ENCODE results near the gene KCNMB4. TPM values are rescaled to one million over a fixed set of nuclear protein-coding genes. Genes with fewer than 3 reads are reported as not detected.

Gene KCNMB4
- total RNA-seq, 1 experiment from 2014 or later: 0.13 TPM

DNA sequence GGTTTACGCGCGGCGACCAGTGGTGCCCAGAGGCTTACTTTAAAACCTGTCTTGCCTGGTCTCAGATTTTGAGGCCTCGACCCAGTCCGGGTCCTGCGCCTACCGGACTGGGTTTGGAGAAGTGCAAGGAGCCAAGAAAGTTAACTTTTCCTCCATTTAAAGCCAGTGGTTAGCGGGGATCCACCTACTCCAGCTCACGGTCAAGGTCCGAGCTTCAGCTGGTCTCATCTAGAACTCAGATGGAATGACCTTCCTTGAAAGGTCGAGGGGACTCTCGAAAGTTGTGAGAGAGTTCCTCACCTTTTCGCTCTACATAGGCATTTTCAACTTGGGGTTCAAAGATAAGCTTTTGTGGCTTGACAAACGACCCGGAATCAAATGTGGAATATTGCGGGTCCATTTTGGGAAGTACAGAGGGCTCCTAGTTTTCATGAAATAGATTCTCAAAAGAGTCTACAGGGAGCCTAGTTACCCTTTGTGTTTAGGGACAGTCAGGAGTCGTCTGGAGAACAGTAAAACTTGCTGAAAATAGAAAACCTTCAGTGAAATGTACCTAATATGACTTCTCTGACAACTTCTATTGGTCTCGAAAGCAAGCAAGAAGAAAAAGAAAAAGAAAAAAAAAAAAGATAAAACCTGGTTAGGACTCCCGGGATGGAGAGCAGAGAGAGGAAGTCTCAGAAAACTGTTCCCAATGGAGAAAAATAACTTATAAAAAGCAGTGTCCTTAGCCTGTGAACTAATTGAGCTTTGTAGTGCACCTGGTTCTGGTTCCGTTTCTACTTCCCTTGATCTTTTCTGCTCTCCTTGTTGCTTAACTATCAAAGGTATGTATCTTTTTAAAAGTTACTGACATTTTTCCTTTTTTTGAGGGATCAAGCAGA is 1.4 kb downstream of the KCNMB4 start:
- ChIA-PET POLR2A (interaction anchor here (0.7 kb wide), 1 partner anchor 83 kb away, joined by 5 read pairs; no protein-coding TSS in a partner anchor), CTCF (interaction anchor here (0.7 kb wide), 1 partner anchor 272 kb away, joined by 3 read pairs; no protein-coding TSS in a partner anchor)
- TF ChIP-seq, protein P1, sequence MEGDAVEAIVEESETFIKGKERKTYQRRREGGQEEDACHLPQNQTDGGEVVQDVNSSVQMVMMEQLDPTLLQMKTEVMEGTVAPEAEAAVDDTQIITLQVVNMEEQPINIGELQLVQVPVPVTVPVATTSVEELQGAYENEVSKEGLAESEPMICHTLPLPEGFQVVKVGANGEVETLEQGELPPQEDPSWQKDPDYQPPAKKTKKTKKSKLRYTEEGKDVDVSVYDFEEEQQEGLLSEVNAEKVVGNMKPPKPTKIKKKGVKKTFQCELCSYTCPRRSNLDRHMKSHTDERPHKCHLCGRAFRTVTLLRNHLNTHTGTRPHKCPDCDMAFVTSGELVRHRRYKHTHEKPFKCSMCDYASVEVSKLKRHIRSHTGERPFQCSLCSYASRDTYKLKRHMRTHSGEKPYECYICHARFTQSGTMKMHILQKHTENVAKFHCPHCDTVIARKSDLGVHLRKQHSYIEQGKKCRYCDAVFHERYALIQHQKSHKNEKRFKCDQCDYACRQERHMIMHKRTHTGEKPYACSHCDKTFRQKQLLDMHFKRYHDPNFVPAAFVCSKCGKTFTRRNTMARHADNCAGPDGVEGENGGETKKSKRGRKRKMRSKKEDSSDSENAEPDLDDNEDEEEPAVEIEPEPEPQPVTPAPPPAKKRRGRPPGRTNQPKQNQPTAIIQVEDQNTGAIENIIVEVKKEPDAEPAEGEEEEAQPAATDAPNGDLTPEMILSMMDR (IDR thresholded peaks at IDR 0.05): no peak
- TF ChIP-seq, protein P2, sequence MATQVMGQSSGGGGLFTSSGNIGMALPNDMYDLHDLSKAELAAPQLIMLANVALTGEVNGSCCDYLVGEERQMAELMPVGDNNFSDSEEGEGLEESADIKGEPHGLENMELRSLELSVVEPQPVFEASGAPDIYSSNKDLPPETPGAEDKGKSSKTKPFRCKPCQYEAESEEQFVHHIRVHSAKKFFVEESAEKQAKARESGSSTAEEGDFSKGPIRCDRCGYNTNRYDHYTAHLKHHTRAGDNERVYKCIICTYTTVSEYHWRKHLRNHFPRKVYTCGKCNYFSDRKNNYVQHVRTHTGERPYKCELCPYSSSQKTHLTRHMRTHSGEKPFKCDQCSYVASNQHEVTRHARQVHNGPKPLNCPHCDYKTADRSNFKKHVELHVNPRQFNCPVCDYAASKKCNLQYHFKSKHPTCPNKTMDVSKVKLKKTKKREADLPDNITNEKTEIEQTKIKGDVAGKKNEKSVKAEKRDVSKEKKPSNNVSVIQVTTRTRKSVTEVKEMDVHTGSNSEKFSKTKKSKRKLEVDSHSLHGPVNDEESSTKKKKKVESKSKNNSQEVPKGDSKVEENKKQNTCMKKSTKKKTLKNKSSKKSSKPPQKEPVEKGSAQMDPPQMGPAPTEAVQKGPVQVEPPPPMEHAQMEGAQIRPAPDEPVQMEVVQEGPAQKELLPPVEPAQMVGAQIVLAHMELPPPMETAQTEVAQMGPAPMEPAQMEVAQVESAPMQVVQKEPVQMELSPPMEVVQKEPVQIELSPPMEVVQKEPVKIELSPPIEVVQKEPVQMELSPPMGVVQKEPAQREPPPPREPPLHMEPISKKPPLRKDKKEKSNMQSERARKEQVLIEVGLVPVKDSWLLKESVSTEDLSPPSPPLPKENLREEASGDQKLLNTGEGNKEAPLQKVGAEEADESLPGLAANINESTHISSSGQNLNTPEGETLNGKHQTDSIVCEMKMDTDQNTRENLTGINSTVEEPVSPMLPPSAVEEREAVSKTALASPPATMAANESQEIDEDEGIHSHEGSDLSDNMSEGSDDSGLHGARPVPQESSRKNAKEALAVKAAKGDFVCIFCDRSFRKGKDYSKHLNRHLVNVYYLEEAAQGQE (IDR thresholded peaks at IDR 0.05; ENCODE audit: insufficient read depth in 1 of 2, low read depth in 2 of 2, low read length in 1 of 2): no peak
- TF ChIP-seq SIN3A (IDR thresholded peaks at IDR 0.05; ENCODE audit: borderline replicate concordance, insufficient read depth, low read depth, low read length) (no peak), POLR2AphosphoS5 (IDR thresholded peaks at IDR 0.05; ENCODE audit: low read depth, low read length) (no peak), TCF7L2 (IDR thresholded peaks at IDR 0.05; ENCODE audit: low read depth, low read length) (no peak)
- Histone ChIP-seq H3K9me3 (ENCODE audit: control insufficient read depth, insufficient read depth, low read depth, low read length) (no peaks in the 10 kb centered on the region), H3K27ac (ENCODE audit: low read length) (no peak overlapping the region), H3K27me3 (ENCODE audit: control insufficient read depth, insufficient read depth, low read length) (peaks cover 37% of the 10 kb centered on the region), H3K4me3 (ENCODE audit: low read depth in 2 of 2, low read length in 2 of 2) (peak overlapping the region; percentile 52 to 55), H3K4me1 (ENCODE audit: control insufficient read depth, insufficient read depth, low read length) (no peaks in the 10 kb centered on the region), H3K36me3 (ENCODE audit: control insufficient read depth, insufficient read depth, low read length) (no peaks in the 10 kb centered on the region; the same call in 1 of the 2 replicates)
- ATAC-seq (no peak), DNase-seq (ENCODE audit: low read depth, low spot score) (no peak)
- in situ Hi-C loops (cut with HindIII; ENCODE audit: low pct_unique_long_range_greater_than_20kb, low sequenced_read_pairs): no loop called here
- BruUV-seq (replicated peaks): no TSS peak
- intact Hi-C loops (cut with micrococcal nuclease; ENCODE audit: unreplicated experiment): loop anchor here (5.0 kb wide), 1 partner anchor 210 kb away; no protein-coding TSS in a partner anchor

DNA sequence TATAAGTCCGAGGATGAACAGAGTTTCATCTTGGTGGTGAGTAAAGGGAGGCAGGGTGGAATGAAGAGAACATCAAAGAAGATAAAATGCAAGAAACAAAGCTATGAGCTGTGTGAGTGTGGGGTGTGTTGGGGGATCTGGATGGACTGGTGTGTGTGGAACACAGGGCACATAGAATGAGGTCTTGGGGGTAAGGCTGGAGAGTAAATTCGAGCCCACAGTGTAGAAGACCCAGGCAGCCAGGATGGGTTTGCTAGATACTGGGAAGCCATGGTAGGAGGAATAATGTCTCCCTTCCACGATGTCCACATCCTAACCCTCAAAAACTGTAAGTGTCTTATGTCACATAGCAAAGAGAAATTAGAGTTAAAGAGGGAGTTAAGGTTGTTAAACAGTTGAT is 6.8 kb downstream of the KCNMB4 start:
- Histone ChIP-seq H3K4me1 (ENCODE audit: control insufficient read depth, insufficient read depth, low read length) (no peaks in the 10 kb centered on the region), H3K4me3 (ENCODE audit: low read depth in 2 of 2, low read length in 2 of 2) (no peak overlapping the region), H3K36me3 (ENCODE audit: control insufficient read depth, insufficient read depth, low read length) (no peaks in the 10 kb centered on the region), H3K9me3 (ENCODE audit: control insufficient read depth, insufficient read depth, low read depth, low read length) (no peaks in the 10 kb centered on the region), H3K27me3 (ENCODE audit: control insufficient read depth, insufficient read depth, low read length) (peaks cover 10% of the 10 kb centered on the region), H3K27ac (ENCODE audit: low read length) (no peak overlapping the region)
- ATAC-seq: no peak
- DNase-seq (ENCODE audit: low read depth, low spot score): no peak
- TF ChIP-seq, protein P1 (IDR thresholded peaks at IDR 0.05): no peak
- TF ChIP-seq TCF7L2 (IDR thresholded peaks at IDR 0.05; ENCODE audit: low read depth, low read length) (no peak), SIN3A (IDR thresholded peaks at IDR 0.05; ENCODE audit: borderline replicate concordance, insufficient read depth, low read depth, low read length) (no peak)
- TF ChIP-seq, protein P2 (IDR thresholded peaks at IDR 0.05; ENCODE audit: insufficient read depth in 1 of 2, low read depth in 2 of 2, low read length in 1 of 2): no peak
- POLR2A ChIA-PET: no interaction called here
- no TSS peak for BruUV-seq (replicated peaks)
- intact Hi-C loops (cut with micrococcal nuclease; ENCODE audit: unreplicated experiment): no loop called here
- in situ Hi-C loops (cut with HindIII; ENCODE audit: low pct_unique_long_range_greater_than_20kb, low sequenced_read_pairs): no loop called here
- CTCF ChIA-PET: no interaction called here
